Measurements from ENCODE around the gene CSHL1.
"Not testable (repeated sequence)": the region's sequence is repeated elsewhere in the genome, so short reads cannot be mapped to it uniquely, and the experiment has no call there.

CSHL1 gene

GRCh38 chr17:63918789-63919305, 7.8 kb upstream of the CSHL1 start, which contains the start of gene GH1:
Gene GH1, minus strand, starts transcription at chr17:63918839. Its CDS starts 63 bp downstream, at chr17:63918776.
- DNase-seq (ENCODE audit: low read depth in 2 of 2), result not testable (repeated sequence)

- no peak for DNase-seq (ENCODE audit: low read depth in 2 of 2)
These were observed 7.2 kb upstream of the CSHL1 start for GRCh38 chr17:63918305-63918704.

GRCh38 chr17:63917646-63918045, 6.6 kb upstream of the CSHL1 start:
- no peak for DNase-seq (ENCODE audit: low read depth in 2 of 2)

- not testable (repeated sequence) for DNase-seq (ENCODE audit: low read depth in 2 of 2)
These were observed 6.1 kb upstream of the CSHL1 start for GRCh38 chr17:63917206-63917605.

GRCh38 chr17:63916566-63917185, 5.6 kb upstream of the CSHL1 start:
- DNase-seq (ENCODE audit: low read depth in 2 of 2), result no peak

GRCh38 chr17:63915753-63916152, 4.7 kb upstream of the CSHL1 start:
- DNase-seq (ENCODE audit: low read depth in 2 of 2), result not testable (repeated sequence)

GRCh38 chr17:63914471-63914870, 3.4 kb upstream of the CSHL1 start:
- DNase-seq (ENCODE audit: low read depth in 2 of 2), result no peak

GRCh38 chr17:63911657-63912100, 621 bp upstream of the CSHL1 start:
- DNase-seq (ENCODE audit: low read depth in 2 of 2), result peak in 1 of 2 donors; percentile 60

GRCh38 chr17:63910096-63910495, 962 bp downstream of the CSHL1 start:
- no peak for DNase-seq (ENCODE audit: low read depth in 2 of 2)

GRCh38 chr17:63909586-63909985, 1.5 kb downstream of the CSHL1 start:
- DNase-seq (ENCODE audit: low read depth in 2 of 2), result not testable (repeated sequence)

GRCh38 chr17:63907161-63907778, 3.8 kb downstream of the CSHL1 start:
- DNase-seq (ENCODE audit: low read depth in 2 of 2), result peak in 1 of 2 donors; percentile 19

GRCh38 chr17:63904796-63905195, 6.3 kb downstream of the CSHL1 start:
- not testable (repeated sequence) for DNase-seq (ENCODE audit: low read depth in 2 of 2)

GRCh38 chr17:63903787-63904201, 7.3 kb downstream of the CSHL1 start:
- peak in 1 of 2 donors; percentile 24 for DNase-seq (ENCODE audit: low read depth in 2 of 2)

GRCh38 chr17:63901971-63902370, 9.1 kb downstream of the CSHL1 start:
- DNase-seq (ENCODE audit: low read depth in 2 of 2), result not testable (repeated sequence)

GRCh38 chr17:63898899-63899798, 11.9 kb downstream of the CSHL1 start:
- DNase-seq (ENCODE audit: low read depth in 2 of 2), result peak; percentile 12 to 50

- DNase-seq (ENCODE audit: low read depth in 2 of 2), result not testable (repeated sequence)
These were observed 14.3 kb downstream of the CSHL1 start, which contains the start of gene CSH1 for GRCh38 chr17:63896524-63897354. Gene CSH1, minus strand, starts transcription at chr17:63896574. Its CDS starts 63 bp downstream, at chr17:63896511.

- not testable (repeated sequence) for DNase-seq (ENCODE audit: low read depth in 2 of 2)
These were observed 16.2 kb downstream of the CSHL1 start for GRCh38 chr17:63894821-63895220.

- DNase-seq (ENCODE audit: low read depth in 2 of 2), result not testable (repeated sequence)
These were observed 17.0 kb downstream of the CSHL1 start for GRCh38 chr17:63894021-63894420.

GRCh38 chr17:63892316-63893037, 18.6 kb downstream of the CSHL1 start:
- not testable (repeated sequence) for DNase-seq (ENCODE audit: low read depth in 2 of 2)

Measured in stimulated activated CD4-positive, alpha-beta T cell treated with anti-CD3 and anti-CD28 coated beads, Interleukin-15, amount 100 ng/mL, for 48 hours (primary cell).